ENCODE measurements around the gene APBB1. TPM values are rescaled to one million over a fixed set of nuclear protein-coding genes. Genes with fewer than 3 reads are reported as not detected.

APBB1 gene
- polyA plus RNA-seq, 2 of the 4 experiments (the other 2 are of a cell fraction) = 13.6 to 16.4 TPM

DNA sequence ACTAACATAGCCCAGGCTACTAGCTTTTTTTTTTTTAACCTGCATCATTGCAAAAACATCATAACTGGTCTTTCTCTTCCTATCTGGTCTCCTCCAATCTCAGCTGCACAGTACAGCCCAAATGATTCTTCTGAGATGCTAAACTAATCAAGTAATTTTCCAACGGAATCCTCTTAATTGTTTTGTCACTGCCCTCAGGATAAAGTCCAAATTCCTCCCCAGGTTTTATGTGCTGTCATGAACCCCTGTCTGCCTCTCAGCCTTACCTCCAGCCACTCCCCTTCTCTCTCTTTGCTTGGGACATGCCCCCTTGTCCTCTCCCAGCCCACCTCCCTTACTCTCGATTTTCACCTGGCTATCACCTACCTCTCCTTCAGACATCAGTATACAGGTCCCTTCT lies 12.5 kb downstream of the APBB1 start:
- CTCF ChIA-PET = interaction anchor here (0.6 to 2.8 kb wide), 8 partner anchors 13 to 602 kb away, joined by 3 to 9 read pairs (median 4); partner anchors contain the start of gene SMPD1
- POLR2A ChIA-PET = no interaction called here
- ATAC-seq (no peak), DNase-seq (ENCODE audit: low read depth in 1 of 2, low spot score in 1 of 2) (no peak), FAIRE-seq (no peak)
- no peak overlapping the region for H3K4me3 ChIP-seq
- H3K4me1 ChIP-seq = no peaks in the 10 kb centered on the region
- WGBS (ENCODE audit: missing lambda C conversion rate) = 16% methylated on average over 2 of the region's 2 CpGs
- no peaks in the 10 kb centered on the region for H3K9me3 ChIP-seq
- TF ChIP-seq BHLHE40 (IDR thresholded peaks at IDR 0.05; ENCODE audit: low read depth, low read length) (no peak), MAX (IDR thresholded peaks at IDR 0.05) (no peak), EHMT2 (IDR thresholded peaks at IDR 0.05; ENCODE audit: low read depth) (no peak)
- H3K4me2 ChIP-seq = no peak overlapping the region
- H3K27ac ChIP-seq = no peak overlapping the region

DNA sequence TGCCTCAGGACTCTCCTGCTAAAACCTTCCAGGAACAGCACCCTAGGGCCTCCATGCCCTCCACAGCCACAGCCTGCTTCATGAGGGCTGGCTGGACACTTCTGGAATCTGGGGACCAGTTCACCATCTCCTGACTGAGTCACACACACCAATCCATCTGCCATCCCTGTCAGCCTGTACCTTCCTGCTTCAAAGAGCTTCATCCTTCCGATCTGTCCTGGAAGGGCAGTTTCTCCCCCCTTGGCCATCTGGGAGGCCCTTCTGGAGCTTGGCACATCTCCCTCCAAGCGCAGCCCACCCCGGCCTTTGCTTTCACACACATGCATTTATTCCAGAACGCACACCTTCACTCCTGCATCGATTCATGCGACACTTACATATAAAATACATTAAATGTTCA lies 13.0 kb downstream of the APBB1 start:
- ChIA-PET CTCF (interaction anchor here (0.6 to 2.8 kb wide), 7 partner anchors 12 to 602 kb away, joined by 3 to 9 read pairs (median 4); partner anchors contain the start of gene SMPD1), POLR2A (no interaction called here)
- H3K9me3 ChIP-seq = no peaks in the 10 kb centered on the region
- DNase-seq (ENCODE audit: low read depth in 1 of 2, low spot score in 1 of 2) = no peak
- ATAC-seq = no peak
- FAIRE-seq = no peak
- H3K27ac ChIP-seq = no peak overlapping the region
- TF ChIP-seq ESRRA (IDR thresholded peaks at IDR 0.05; ENCODE audit: borderline replicate concordance, low read length) (no peak), KDM5A (IDR thresholded peaks at IDR 0.05) (no peak), HOXB5 (CRISPR knock-in tag; IDR thresholded peaks at IDR 0.05) (no peak)
- H3K4me1 ChIP-seq = no peaks in the 10 kb centered on the region
- H3K4me3 ChIP-seq = no peak overlapping the region
- 91% methylated on average over 6 of the region's 6 CpGs for WGBS (ENCODE audit: missing lambda C conversion rate)
- H3K4me2 ChIP-seq = no peak overlapping the region

- Histone ChIP-seq H3K4me3 (no peak overlapping the region), H3K9me3 (no peaks in the 10 kb centered on the region), H3K4me1 (no peaks in the 10 kb centered on the region), H3K4me2 (no peak overlapping the region), H3K27ac (no peak overlapping the region)
- POLR2A ChIA-PET = no interaction called here
- no peak for FAIRE-seq
- CTCF ChIA-PET = interaction anchor here (1.0 to 2.8 kb wide), 5 partner anchors 12 to 100 kb away, joined by 3 to 9 read pairs (median 4); partner anchors contain the start of gene SMPD1
- TF ChIP-seq ZC3H11A (IDR thresholded peaks at IDR 0.05) (no peak), PHF8 (IDR thresholded peaks at IDR 0.05; ENCODE audit: borderline replicate concordance, low read depth) (no peak), KDM1A (IDR thresholded peaks at IDR 0.05; ENCODE audit: low read depth) (no peak), NPAS2 (CRISPR knock-in tag; IDR thresholded peaks at IDR 0.05; ENCODE audit: borderline replicate concordance) (no peak), POLR2A (IDR thresholded peaks at IDR 0.05; ENCODE audit: low read length) (no peak), E2F6 (IDR thresholded peaks at IDR 0.05; ENCODE audit: borderline replicate concordance, low read depth) (no peak), TP53 (CRISPR knock-in tag; IDR thresholded peaks at IDR 0.05) (no peak), MYC (IDR thresholded peaks at IDR 0.05; ENCODE audit: borderline replicate concordance, low read length) (no peak), RAD21 (conservative IDR thresholded peaks at IDR 0.05 in 1 of 2, IDR thresholded peaks at IDR 0.05 in 1 of 2) (no peak), RFX5 (IDR thresholded peaks at IDR 0.05) (no peak), ZFP36 (IDR thresholded peaks at IDR 0.05; ENCODE audit: borderline replicate concordance, partially characterized antibody) (no peak), PBX3 (IDR thresholded peaks at IDR 0.05) (no peak), HES2 (IDR thresholded peaks at IDR 0.05) (no peak), EHMT2 (IDR thresholded peaks at IDR 0.05; ENCODE audit: low read depth) (no peak), EP300 (IDR thresholded peaks at IDR 0.05) (no peak)
- TF ChIP-seq, protein P1, sequence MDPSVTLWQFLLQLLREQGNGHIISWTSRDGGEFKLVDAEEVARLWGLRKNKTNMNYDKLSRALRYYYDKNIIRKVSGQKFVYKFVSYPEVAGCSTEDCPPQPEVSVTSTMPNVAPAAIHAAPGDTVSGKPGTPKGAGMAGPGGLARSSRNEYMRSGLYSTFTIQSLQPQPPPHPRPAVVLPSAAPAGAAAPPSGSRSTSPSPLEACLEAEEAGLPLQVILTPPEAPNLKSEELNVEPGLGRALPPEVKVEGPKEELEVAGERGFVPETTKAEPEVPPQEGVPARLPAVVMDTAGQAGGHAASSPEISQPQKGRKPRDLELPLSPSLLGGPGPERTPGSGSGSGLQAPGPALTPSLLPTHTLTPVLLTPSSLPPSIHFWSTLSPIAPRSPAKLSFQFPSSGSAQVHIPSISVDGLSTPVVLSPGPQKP (IDR thresholded peaks at IDR 0.05; ENCODE audit: low read depth, low read length) = no peak
- TF ChIP-seq, protein P2, sequence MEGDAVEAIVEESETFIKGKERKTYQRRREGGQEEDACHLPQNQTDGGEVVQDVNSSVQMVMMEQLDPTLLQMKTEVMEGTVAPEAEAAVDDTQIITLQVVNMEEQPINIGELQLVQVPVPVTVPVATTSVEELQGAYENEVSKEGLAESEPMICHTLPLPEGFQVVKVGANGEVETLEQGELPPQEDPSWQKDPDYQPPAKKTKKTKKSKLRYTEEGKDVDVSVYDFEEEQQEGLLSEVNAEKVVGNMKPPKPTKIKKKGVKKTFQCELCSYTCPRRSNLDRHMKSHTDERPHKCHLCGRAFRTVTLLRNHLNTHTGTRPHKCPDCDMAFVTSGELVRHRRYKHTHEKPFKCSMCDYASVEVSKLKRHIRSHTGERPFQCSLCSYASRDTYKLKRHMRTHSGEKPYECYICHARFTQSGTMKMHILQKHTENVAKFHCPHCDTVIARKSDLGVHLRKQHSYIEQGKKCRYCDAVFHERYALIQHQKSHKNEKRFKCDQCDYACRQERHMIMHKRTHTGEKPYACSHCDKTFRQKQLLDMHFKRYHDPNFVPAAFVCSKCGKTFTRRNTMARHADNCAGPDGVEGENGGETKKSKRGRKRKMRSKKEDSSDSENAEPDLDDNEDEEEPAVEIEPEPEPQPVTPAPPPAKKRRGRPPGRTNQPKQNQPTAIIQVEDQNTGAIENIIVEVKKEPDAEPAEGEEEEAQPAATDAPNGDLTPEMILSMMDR (IDR thresholded peaks at IDR 0.05) = no peak
- TF ChIP-seq, protein P3, sequence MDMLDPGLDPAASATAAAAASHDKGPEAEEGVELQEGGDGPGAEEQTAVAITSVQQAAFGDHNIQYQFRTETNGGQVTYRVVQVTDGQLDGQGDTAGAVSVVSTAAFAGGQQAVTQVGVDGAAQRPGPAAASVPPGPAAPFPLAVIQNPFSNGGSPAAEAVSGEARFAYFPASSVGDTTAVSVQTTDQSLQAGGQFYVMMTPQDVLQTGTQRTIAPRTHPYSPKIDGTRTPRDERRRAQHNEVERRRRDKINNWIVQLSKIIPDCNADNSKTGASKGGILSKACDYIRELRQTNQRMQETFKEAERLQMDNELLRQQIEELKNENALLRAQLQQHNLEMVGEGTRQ (IDR thresholded peaks at IDR 0.05) = no peak
- no peak for ATAC-seq
- no peak for DNase-seq (ENCODE audit: low read depth in 1 of 2, low spot score in 1 of 2)
- WGBS (ENCODE audit: missing lambda C conversion rate) = 90% methylated on average over 12 of the region's 13 CpGs
Observed at GRCh38 chr11:6405052-6405667, 13.7 kb downstream of the APBB1 start.

Data from A549 (cell line).